NB4 (cell line): ENCODE measurements around the gene TCTN2.

Experiments
- DNase-seq: peaks from one replicate; pipeline ENCODE4 v3.0.0; 2010; ENCODE audit warnings: low read depth
- H3K4me3 ChIP-seq: one replicate; pipeline ENCODE4 v1.5.1; 2011; ENCODE audit warnings: mild to moderate bottlenecking, low read depth, low read length, moderate library complexity
- CTCF ChIP-seq: IDR thresholded peaks from one replicate; pipeline ENCODE4 v1.5.1; 2012; ENCODE audit warnings: low read depth, low read length
- MAX ChIP-seq: IDR thresholded peaks from 2 replicates; pipeline ENCODE4 v1.6.1; 2011; ENCODE audit warnings: low read depth, low read length
- MYC ChIP-seq: IDR thresholded peaks from 2 replicates; pipeline ENCODE4 v1.6.1; 2011; ENCODE audit warnings: low read depth, low read length
- POLR2A ChIP-seq: IDR thresholded peaks from 2 replicates; pipeline ENCODE4 v1.6.1; 2011; ENCODE audit warnings: mild to moderate bottlenecking; ENCODE audit not compliant: insufficient read length; ENCODE audit errors: extremely low read depth

TCTN2 gene

GRCh38 chr12:123696207-123696606 is 25.3 kb downstream of the TCTN2 start:
- DNase-seq, result no peak

GRCh38 chr12:123696646-123697045 is 25.7 kb downstream of the TCTN2 start:
- DNase-seq, result no peak
- TF ChIP-seq MYC (no peak), MAX (no peak), CTCF (no peak), POLR2A (no peak)
- H3K4me3 ChIP-seq, result no peak overlapping the region

More at GRCh38 chr12:123696207-123696606, 25.3 kb downstream of the TCTN2 start:
- H3K4me3 ChIP-seq, result no peak overlapping the region
- TF ChIP-seq POLR2A (no peak), MYC (no peak), MAX (no peak), CTCF (no peak)

GRCh38 chr12:123705935-123706334 is 35.0 kb downstream of the TCTN2 start:
- no peak overlapping the region for H3K4me3 ChIP-seq
- peak; percentile 37 for DNase-seq
- TF ChIP-seq POLR2A, result no peak
- no peak for TF ChIP-seq MYC
- no peak for TF ChIP-seq CTCF
- TF ChIP-seq MAX, result no peak

GRCh38 chr12:123707466-123707865 is 36.6 kb downstream of the TCTN2 start:
- no peak for TF ChIP-seq POLR2A
- H3K4me3 ChIP-seq, result no peak overlapping the region
- DNase-seq, result no peak

DNA sequence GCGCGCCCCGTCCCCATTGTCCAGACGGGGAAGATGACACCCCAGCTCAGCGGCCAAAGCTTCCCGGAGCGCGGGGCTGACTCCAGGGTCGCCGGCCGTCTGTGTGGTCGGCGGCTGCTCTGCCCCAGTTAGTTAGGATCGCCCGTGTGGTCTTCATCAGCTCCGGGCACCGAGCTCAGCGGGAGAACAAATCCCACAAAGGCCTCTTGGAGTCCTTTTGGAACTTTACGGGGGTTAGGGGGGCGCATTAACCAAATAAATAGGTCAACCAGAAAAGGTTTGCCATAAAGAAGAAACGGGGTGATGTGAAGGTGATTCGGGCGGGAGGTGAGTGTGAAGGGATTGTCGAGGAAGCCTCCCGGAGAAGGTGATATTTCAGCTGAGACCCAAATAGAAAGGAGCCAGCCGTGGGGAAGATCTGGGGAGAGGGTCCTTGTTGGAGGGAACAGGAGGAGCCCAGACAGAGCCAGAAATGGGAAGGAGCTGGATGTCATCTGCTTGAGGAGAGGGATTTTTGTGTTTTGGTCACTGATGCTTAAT is 41.9 kb downstream of the TCTN2 start:
- no peak for TF ChIP-seq CTCF
- no peak for TF ChIP-seq MAX
- TF ChIP-seq POLR2A, result no peak
- TF ChIP-seq MYC, result no peak
- DNase-seq, result peak; percentile 32
- H3K4me3 ChIP-seq, result peak overlapping the region; percentile 80

DNA sequence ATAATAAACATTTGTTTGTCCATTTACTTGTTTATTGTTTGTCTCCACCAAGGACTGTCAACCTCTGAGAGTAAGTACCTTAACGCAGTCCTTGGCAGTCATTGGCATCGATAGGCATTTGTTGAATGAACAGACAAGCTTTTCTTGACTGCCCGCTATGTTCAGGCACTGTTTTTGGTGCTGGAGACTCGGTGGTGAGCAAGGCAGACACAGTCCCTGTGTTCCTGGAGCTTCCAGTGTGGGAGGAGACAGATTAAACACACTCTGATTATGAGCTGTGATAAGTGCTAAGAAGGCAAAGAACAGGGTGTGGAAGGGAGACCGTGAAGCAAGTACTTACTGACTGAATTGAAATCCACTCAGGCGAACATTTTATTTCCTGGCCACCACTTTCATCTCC is 42.5 kb downstream of the TCTN2 start:
- TF ChIP-seq MYC (no peak), POLR2A (no peak), CTCF (no peak), MAX (no peak)
- peak; percentile 32 for DNase-seq
- H3K4me3 ChIP-seq, result peak overlapping the region; percentile 80
